ENCODE measurements around the gene KIFBP.

The KIFBP gene

DNA sequence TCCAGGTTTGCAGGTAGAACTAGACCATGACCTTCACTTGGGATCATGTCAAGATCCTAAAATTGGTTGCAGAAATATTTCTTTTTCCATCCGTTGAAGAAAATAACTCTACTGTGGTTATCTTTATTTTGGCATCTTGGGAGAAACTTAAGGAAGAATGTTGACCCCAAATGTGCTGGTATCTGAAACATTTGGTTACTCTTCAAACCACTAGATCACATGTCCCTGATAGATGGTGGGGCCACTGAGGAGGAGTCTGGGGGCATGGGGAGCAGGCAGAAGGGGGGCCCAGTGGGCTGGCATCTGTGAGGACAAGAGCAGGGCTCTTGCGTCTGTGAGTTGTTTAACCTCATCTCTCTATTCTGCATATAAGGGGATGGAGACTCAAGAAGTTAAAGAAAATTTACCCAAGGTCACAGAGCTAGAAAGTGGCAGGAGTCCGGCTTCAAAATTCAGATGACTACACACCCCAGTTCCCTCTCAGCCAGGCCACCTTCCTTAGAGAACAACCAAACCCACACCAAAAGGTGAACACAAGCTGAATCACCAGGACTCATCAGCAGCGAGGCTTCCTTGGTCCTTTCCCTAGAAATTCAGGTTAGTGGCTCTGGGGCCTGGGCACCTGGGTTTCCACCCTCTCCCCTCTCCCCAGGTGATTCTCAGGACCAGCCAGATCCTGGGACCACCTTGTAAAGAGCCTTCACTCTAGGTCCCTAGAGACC lies 58.7 kb downstream of the KIFBP start:
- in situ Hi-C loops (cut with MboI; ENCODE audit: low sequenced_read_pairs): no loop called here

DNA sequence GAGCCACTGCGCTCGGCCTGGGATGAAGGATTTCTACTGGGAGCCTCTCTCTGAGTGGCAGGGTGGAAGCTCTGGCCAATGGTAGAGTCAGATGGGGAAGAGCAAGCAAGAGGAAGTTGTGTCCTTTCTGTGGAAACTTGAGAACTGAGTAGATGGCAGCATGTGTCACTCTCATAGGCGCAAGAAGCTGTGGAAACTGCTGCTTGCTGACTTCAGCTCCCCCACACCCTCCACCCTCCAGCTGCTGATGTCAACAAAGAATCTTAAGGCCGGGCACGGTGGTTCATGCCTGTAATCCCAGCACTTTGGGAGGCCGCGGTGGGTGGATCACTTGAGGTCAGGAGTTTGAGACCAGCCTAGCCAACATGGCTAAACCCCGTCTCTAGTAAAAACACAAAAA lies 59.5 kb downstream of the KIFBP start:
- in situ Hi-C loops (cut with MboI; ENCODE audit: low sequenced_read_pairs): no loop called here

GRCh38 chr10:69049566-69049961 lies 61.0 kb downstream of the KIFBP start:
- in situ Hi-C loops (cut with MboI; ENCODE audit: low sequenced_read_pairs): no loop called here

DNA sequence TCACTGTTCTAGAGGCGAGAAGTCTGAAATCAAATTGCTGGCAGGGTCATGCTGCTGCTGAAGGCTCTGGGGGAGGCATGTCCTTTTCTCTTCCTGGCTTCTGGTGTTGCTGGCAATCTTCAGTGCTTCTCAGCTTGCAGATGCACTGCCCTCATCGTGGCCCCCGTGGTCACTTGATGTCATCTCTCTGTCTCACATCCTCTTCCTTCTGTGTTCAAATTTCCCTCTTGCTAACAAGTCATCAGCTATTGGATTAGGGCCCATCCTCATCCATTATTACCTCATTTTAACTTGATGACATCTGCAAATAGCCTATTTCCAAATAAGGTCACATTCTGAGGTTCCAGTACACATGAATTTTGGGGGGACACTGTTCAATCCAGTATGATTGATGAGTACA lies 62.7 kb downstream of the KIFBP start:
- in situ Hi-C loops (cut with MboI; ENCODE audit: low sequenced_read_pairs): no loop called here

- in situ Hi-C loops (cut with MboI; ENCODE audit: low sequenced_read_pairs): no loop called here
These were observed 63.3 kb downstream of the KIFBP start for GRCh38 chr10:69051710-69052487.

GRCh38 chr10:69052736-69053135 lies 64.1 kb downstream of the KIFBP start:
- in situ Hi-C loops (cut with MboI; ENCODE audit: low sequenced_read_pairs): no loop called here

GRCh38 chr10:69055241-69055640 lies 66.6 kb downstream of the KIFBP start:
- in situ Hi-C loops (cut with MboI; ENCODE audit: low sequenced_read_pairs): no loop called here

DNA sequence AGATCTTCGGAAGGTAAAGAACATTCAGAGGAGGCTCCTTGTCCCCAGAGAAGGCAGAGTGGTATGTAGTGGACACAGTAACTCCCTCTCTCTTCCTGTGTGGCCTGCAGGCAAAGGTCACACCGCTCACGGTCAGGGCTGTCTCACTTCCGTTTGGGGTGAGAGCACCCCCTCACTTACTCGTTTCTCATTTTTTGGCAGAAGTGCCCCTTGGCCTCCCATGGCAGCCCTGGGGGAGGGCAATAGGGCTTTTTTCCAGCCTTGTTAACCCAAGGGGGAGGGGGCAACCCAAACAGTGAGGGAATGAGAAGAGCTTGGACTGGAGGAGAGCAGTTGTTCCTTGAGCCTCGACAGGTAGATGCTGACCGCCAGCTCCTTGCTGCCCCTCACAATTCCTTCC lies 67.5 kb downstream of the KIFBP start:
- in situ Hi-C loops (cut with MboI; ENCODE audit: low sequenced_read_pairs): no loop called here

DNA sequence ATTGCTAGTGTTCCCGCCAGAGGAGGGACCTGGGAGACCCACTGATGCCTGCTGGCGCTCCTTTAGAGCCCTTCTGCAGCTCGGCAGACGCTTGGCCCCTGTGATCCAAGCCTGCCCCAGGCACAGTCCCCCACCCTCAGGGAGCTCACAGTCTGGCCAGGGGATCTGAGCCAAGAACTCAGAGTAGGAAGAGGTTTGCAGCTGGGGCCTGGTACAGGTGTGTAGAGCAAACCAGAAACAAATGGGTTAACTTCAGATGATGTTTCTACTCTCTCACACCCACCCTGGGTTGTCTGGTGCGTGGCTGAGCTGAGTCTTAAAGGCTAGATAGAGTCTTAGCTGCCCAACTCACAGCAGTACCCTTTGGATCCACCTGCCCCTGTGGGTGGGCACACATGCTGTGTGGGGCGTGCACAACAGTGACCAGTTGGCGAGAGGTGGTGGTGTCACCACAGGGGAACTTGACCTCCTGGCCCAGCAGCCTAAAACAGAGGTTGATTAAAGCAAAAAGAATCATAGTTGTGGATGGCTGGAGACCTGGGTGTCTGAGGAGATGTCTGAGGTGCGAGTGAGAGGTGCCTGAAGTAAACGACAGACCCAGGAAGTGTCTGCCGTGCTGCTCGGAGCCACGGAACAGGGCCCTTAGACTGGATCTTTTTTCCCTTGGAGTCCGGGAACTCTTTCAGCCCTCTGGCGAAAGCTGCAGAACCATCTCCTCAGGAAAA lies 68.1 kb downstream of the KIFBP start:
- in situ Hi-C loops (cut with MboI; ENCODE audit: low sequenced_read_pairs): no loop called here

DNA sequence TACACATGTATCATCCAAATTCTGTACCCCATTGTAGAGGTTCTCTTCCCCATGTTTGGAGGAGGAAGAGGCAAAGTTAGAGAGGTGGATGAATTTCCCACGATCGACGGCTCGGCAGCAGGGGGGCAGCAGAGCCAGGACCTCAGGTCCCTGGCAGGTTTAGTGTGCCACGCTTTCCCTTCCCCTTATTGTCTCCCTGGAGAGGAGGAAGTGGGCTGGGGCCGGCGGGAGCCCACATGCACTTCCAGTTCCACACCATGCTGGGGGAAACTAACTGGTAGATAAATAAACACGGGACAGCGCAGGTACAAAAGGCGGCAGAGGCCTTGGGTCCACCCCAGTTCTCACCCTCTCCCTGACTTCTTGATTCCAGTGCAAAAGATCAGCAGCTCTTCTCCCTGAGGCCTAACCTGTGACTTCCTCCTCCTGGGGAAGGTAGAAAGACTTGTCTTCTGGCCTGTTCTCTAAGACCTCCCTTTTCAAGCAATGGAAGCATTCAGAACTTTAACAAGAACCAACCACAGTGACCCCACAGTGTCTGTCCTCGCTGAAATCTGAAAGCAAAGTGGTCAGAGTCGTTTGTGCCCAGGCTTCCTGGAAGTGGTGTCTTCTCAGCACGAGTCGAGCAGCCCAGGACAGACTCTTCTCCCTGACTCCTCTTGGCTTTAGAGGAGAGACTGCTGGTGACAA lies 68.8 kb downstream of the KIFBP start:
- in situ Hi-C loops (cut with MboI; ENCODE audit: low sequenced_read_pairs): no loop called here

DNA sequence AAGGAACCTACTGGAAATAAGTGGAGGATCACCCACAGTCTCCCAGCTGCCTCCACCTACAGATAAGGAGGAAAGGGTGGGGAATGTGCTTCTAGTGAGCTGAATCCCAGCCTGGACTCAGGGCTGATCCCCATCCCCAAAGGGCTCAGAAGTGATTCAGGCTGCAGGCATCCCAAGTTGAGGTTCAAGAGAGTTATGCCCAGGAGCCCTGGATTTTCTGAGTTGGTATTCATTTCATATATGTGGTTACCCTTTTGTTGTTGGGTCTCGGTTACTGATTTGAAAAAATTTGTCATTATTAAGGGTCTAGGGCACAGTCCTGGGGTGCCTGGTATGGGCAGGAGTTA lies 69.3 kb downstream of the KIFBP start:
- in situ Hi-C loops (cut with MboI; ENCODE audit: low sequenced_read_pairs): no loop called here

- in situ Hi-C loops (cut with MboI; ENCODE audit: low sequenced_read_pairs): no loop called here
These were observed 71.7 kb downstream of the KIFBP start for GRCh38 chr10:69060127-69060798.

DNA sequence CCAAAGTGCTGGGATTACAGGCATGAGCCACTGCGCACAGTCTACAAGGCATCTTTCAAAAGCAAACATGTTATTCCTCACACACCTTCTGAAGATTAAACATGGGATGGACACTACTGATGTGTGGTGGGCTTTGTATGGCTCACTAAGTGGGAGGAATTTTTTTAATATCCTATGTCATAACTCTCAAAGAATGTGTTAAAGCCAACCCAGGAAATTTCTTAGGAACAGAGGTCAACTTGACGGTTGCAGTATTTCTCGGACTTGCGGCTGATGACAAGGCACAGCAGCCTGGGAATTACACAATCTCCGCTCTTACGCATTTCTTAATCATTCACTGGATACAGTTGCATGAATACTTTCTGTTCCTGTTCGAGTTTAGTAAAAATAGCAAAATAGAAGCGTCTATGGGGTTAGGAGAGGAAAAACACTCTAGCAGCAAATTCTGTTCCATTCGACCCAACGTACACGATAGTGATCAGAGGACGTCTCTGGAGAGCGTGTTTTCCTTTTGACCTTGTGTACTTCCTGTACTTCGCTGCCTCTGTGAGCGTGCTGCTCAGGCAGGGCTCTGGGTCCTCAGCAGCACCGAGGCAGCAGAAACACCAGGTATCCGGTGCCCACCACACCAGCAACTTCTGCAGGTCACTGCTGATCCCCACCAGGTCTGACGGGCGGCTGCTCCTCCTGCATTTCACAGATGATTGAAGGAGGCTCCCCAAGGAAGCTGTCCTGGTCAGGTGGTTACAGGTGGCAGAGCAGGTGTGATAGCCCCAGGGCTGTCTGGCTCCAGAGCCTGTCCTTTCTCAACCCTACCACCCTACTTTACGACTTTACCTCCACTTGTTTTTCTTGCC lies 72.9 kb downstream of the KIFBP start:
- in situ Hi-C loops (cut with MboI; ENCODE audit: low sequenced_read_pairs): no loop called here

- in situ Hi-C loops (cut with MboI; ENCODE audit: low sequenced_read_pairs): no loop called here
These were observed 74.3 kb downstream of the KIFBP start for GRCh38 chr10:69062901-69063300.

DNA sequence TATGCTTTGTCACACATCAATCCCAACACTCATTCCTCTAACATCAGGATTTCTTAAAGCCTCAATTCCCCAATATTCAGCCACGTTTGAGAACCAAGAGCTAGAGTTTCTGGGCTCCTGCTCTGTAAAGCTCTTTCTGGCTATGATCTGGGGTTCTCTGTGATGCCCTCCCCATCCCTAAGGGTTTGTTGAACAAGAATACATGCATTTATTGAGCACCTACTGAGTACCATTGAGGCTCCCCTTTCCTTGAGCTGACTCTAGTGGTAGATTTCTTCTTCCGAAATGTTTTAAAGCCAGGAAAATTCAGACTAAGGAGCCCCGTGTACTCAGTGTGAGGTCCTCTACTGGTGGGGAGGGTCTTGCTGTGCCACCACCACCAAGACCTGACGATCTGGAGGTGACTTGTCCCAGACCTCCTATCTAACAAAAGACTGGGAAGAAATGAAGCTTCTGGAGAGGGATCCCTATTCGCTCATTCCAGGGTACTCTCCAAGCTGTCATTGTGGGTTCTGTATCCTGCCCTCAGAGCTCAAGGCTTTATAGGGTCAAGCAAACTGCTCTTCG lies 76.2 kb downstream of the KIFBP start:
- in situ Hi-C loops (cut with MboI; ENCODE audit: low sequenced_read_pairs): no loop called here

DNA sequence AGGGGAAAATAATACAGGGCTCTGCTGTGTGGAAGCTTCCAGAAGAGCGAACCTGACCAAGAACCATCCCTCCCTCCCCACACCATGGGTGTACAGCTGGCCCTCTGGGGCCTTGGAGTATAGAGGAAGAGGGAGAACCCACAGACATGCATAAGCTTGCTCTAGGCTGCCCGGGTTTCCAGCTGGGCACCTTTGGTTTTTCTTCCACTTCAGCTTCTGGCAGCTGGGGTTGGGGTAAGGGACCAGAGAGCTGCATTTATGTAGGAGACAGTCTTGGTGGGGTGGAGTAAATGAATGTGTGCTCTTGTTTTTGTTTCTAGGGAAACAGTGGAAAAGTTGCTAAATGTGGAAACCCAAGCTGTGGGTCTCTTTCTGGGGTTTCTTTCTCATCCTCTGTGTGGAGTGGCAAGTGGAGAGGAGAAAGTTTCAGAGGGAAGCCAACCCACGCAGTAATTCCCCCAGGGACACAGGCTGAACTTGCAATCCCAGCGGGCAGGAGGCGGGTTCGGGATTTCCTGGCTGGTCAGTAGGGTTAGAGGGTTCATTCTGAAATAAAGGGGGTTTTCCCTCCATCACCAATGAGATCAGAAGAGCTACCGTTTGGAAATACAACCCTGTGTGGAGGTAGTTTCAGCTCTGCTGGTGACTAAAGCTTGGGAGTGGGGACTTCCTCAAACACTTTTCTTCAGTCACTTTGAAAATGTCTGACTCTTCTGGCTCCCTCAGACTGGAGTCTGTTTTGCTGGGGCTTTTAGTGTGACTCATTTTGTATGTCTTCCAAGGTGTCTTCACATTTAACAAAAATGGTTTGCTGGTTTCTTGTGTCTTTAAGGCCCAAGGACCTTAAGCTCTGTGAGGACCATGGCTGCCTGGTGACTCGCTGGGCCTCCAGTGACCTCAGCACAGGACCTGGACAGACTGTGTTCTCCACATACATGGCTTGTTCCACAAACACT lies 77.1 kb downstream of the KIFBP start:
- in situ Hi-C loops (cut with MboI; ENCODE audit: low sequenced_read_pairs): no loop called here

All from hTERT RPE-1 (cell line).